Endothelial cell of umbilical vein (primary cell): Measurements from ENCODE around the gene LRRC30. TPM values are rescaled to one million over a fixed set of nuclear protein-coding genes. Genes with fewer than 3 reads are reported as not detected.

Source experiments
- BruUV-seq: library from RNA; stranded (reverse); fragments of 400-500 nt; replicated peaks from 2 replicates; lab custom pipeline; 2021; lab: Mats Ljungman, UMichigan
- CTCF ChIA-PET: fragments of 300-600, 350-600 bp; sonication (Branson Sonifier 250); formaldehyde crosslinking; loops from one replicate; lab custom pipeline; 2021; ENCODE audit warnings: antibody characterized with exemption, inconsistent platforms; lab: Charles Lee
- POLR2A ChIA-PET: fragments of 300-600, 350-600 bp; sonication (Branson Sonifier 250); formaldehyde crosslinking; loops from one replicate; lab custom pipeline; 2021; ENCODE audit warnings: antibody characterized with exemption, inconsistent platforms; lab: Charles Lee
- DNase-seq: peaks from one replicate; pipeline ENCODE4 v3.0.0-alpha.2; 2011; ENCODE audit warnings: low read depth, low spot score
- FAIRE-seq: peaks from 2 replicates; lab custom pipeline; 2011; peaks lifted over from hg19 to GRCh38; lab: Jason Lieb, UNC
- H2AFZ ChIP-seq: 2 replicates; pipeline ENCODE4 v1.6.0; 2012; ENCODE audit warnings: low read depth, low read length, control low read depth, inconsistent platforms
- H3K27ac ChIP-seq: 2 replicates; pipeline ENCODE4 v1.5.1; 2011; ENCODE audit warnings: low read depth, mild to moderate bottlenecking, control low read depth, low read length, moderate library complexity; ENCODE audit not compliant: insufficient read depth
- H3K27me3 ChIP-seq, 2 experiments: 2 replicates each; pipeline versions ENCODE4 v1.6.0 to v1.6.1; 2011; ENCODE audit warnings: low read length in 2 of 2, mixed read lengths in 1 of 2; ENCODE audit not compliant: control insufficient read depth in 2 of 2, insufficient read depth in 2 of 2
- H3K36me3 ChIP-seq, 2 experiments: 2 replicates in 1 of 2; 3 replicates in 1 of 2; pipeline ENCODE4 v1.5.1; 2011; ENCODE audit warnings: low read length in 2 of 2, mild to moderate bottlenecking in 1 of 2, moderate library complexity in 1 of 2; ENCODE audit not compliant: control insufficient read depth in 2 of 2, insufficient read depth in 2 of 2; ENCODE audit errors: extremely low read depth in 1 of 2
- H3K4me1 ChIP-seq: 3 replicates; pipeline ENCODE4 v1.5.1; 2011; ENCODE audit warnings: mild to moderate bottlenecking, low read length; ENCODE audit not compliant: control insufficient read depth, insufficient read depth; ENCODE audit errors: extremely low read depth
- H3K4me2 ChIP-seq: 2 replicates; pipeline ENCODE4 v1.6.1; 2011; ENCODE audit warnings: low read length, control low read depth, mixed read lengths; ENCODE audit not compliant: insufficient read depth
- H3K4me3 ChIP-seq, 3 experiments: fragments of 200-600 bp in 1 of 3; sonication (generic), shearing (Covaris generic) in 1 of 3; replicated peaks in 1 of 3; 2 replicates each; pipeline ENCODE4 v1.5.1; 2011 to 2016; ENCODE audit warnings: control low read depth in 3 of 3, low read length in 3 of 3, mild to moderate bottlenecking in 2 of 3, inconsistent platforms in 1 of 3, low read depth in 1 of 3, moderate library complexity in 1 of 3; ENCODE audit not compliant: insufficient read depth in 1 of 3
- H3K79me2 ChIP-seq: 2 replicates; pipeline ENCODE4 v1.6.0; 2012; ENCODE audit warnings: low read length, inconsistent platforms; ENCODE audit not compliant: control insufficient read depth, insufficient read depth
- H3K9ac ChIP-seq: replicated peaks from 2 replicates; pipeline ENCODE3; 2011; ENCODE audit warnings: low read length, control low read depth; ENCODE audit not compliant: insufficient read depth; ENCODE audit errors: extremely low read depth
- H3K9me1 ChIP-seq: replicated peaks from 3 replicates; pipeline ENCODE4 v1.6.0; 2011; ENCODE audit warnings: mild to moderate bottlenecking, low read length; ENCODE audit not compliant: control insufficient read depth, insufficient read depth; ENCODE audit errors: extremely low read depth
- H3K9me3 ChIP-seq: replicated peaks from 2 replicates; pipeline ENCODE4 v1.5.1; 2012; ENCODE audit warnings: low read length, inconsistent platforms; ENCODE audit not compliant: control insufficient read depth, insufficient read depth
- H4K20me1 ChIP-seq: replicated peaks from 2 replicates; pipeline ENCODE3; 2011; ENCODE audit warnings: mild to moderate bottlenecking, low read length; ENCODE audit not compliant: control insufficient read depth, insufficient read depth; ENCODE audit errors: extremely low read depth
- EZH2 ChIP-seq: IDR thresholded peaks from 2 replicates; pipeline ENCODE4 v1.6.1; 2012; ENCODE audit warnings: borderline replicate concordance, low read depth, mild to moderate bottlenecking, moderate library complexity, low read length, inconsistent platforms; ENCODE audit not compliant: severe bottlenecking
- FOS ChIP-seq: IDR thresholded peaks from 2 replicates; pipeline ENCODE4 v1.6.1; 2011; ENCODE audit warnings: mild to moderate bottlenecking, low read length, moderate library complexity, borderline replicate concordance; ENCODE audit not compliant: insufficient read depth
- GATA2 ChIP-seq: IDR thresholded peaks from 2 replicates; pipeline ENCODE4 v1.7.0; 2011; ENCODE audit warnings: low read depth, mild to moderate bottlenecking, moderate library complexity, mixed read lengths, low read length; ENCODE audit not compliant: insufficient read length, insufficient read depth
- JUN ChIP-seq: IDR thresholded peaks from 2 replicates; pipeline ENCODE4 v1.6.1; 2011; ENCODE audit warnings: borderline replicate concordance, low read depth; ENCODE audit not compliant: insufficient read length, insufficient read depth
- MAX ChIP-seq: IDR thresholded peaks from 2 replicates; pipeline ENCODE4 v1.6.1; 2011; ENCODE audit not compliant: insufficient read depth, insufficient read length
- MYC ChIP-seq: IDR thresholded peaks from one replicate; pipeline ENCODE4 v1.6.1; 2011; ENCODE audit warnings: mild to moderate bottlenecking, low read depth, low read length
- POLR2A ChIP-seq: IDR thresholded peaks from 2 replicates; pipeline ENCODE4 v1.6.1; 2012; ENCODE audit warnings: low read depth, mild to moderate bottlenecking, control low read depth, low read length
- POLR2AphosphoS5 ChIP-seq: IDR thresholded peaks from 2 replicates; pipeline ENCODE4 v1.6.1; 2012; ENCODE audit warnings: low read depth, mild to moderate bottlenecking, control low read depth, low read length, moderate library complexity; ENCODE audit not compliant: insufficient read depth
- dilution Hi-C: fragments of 300-500 bp; cut with MboI; formaldehyde crosslinking; loops from one replicate; pipeline ENCODE4 v1.15.0; 2019; ENCODE audit warnings: low sequenced_read_pairs; ENCODE audit not compliant: extremely low pct_ligation_motif_present
- intact Hi-C: fragments of 100-400 bp; cut with micrococcal nuclease; formaldehyde crosslinking; loops from one replicate; pipeline ENCODE4 v1.10.0; 2022
- polyA plus RNA-seq, 4 experiments: library from polyadenylated mRNA; depleted of rRNA in 3 of 4; stranded (reverse) in 3 of 4; unstranded in 1 of 4; fragments of >200 nt; gene quantifications; 2 replicates each; pipeline versions ENCODE4 v1.2.1 to v1.2.3, GENCODE V29; 2011 to 2012; ENCODE audit warnings: missing spikeins in 1 of 4
- total RNA-seq: library from RNA; stranded (reverse); gene quantifications from 2 replicates; pipeline ENCODE4 v1.2.3, GENCODE V29; 2021
- TF ChIP-seq, protein P1 (sequence below), 2 donors: IDR thresholded peaks; 1 replicate in 1 of 2; 2 replicates in 1 of 2; pipeline ENCODE4 v1.5.1; 2011; ENCODE audit warnings: low read length in 2 of 2, mild to moderate bottlenecking in 2 of 2, moderate library complexity in 2 of 2, control low read depth in 1 of 2, inconsistent platforms in 1 of 2, low read depth in 1 of 2; ENCODE audit not compliant: insufficient read depth in 1 of 2; ENCODE audit errors: extremely low read depth in 1 of 2

Gene LRRC30
- total and polyA plus RNA-seq, 2 donors (not counting 3 experiments of a cell fraction or from before 2014, with no cell fraction given) = not detected

- Histone ChIP-seq H3K79me2 (no peaks in the 10 kb centered on the region), H3K4me3 (no peak overlapping the region), H3K9me3 (no peaks in the 10 kb centered on the region), H2AFZ (no peak overlapping the region), H3K27me3 (peaks cover 4 to 13% of the 10 kb centered on the region in 2 experiments), H3K4me1 (no peaks in the 10 kb centered on the region), H4K20me1 (no peaks in the 10 kb centered on the region), H3K9ac (no peak overlapping the region), H3K36me3 (no peaks in the 10 kb centered on the region), H3K4me2 (no peak overlapping the region), H3K27ac (no peak overlapping the region), H3K9me1 (no peaks in the 10 kb centered on the region)
- intact Hi-C loops (no loop called here), dilution Hi-C loops (no loop called here)
- DNase-seq (peak; percentile 11), FAIRE-seq (no peak)
- ChIA-PET POLR2A (no interaction called here), CTCF (interaction anchor here (0.9 to 1.0 kb wide), 2 partner anchors 13 to 308 kb away, joined by 3 to 5 read pairs; partner anchors contain the start of gene PTPRM)
- no TSS peak for BruUV-seq
- TF ChIP-seq, protein P1, sequence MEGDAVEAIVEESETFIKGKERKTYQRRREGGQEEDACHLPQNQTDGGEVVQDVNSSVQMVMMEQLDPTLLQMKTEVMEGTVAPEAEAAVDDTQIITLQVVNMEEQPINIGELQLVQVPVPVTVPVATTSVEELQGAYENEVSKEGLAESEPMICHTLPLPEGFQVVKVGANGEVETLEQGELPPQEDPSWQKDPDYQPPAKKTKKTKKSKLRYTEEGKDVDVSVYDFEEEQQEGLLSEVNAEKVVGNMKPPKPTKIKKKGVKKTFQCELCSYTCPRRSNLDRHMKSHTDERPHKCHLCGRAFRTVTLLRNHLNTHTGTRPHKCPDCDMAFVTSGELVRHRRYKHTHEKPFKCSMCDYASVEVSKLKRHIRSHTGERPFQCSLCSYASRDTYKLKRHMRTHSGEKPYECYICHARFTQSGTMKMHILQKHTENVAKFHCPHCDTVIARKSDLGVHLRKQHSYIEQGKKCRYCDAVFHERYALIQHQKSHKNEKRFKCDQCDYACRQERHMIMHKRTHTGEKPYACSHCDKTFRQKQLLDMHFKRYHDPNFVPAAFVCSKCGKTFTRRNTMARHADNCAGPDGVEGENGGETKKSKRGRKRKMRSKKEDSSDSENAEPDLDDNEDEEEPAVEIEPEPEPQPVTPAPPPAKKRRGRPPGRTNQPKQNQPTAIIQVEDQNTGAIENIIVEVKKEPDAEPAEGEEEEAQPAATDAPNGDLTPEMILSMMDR (IDR thresholded peaks at IDR 0.05; ENCODE audit: extremely low read depth in 1 of 2, insufficient read depth in 1 of 2, low read depth in 1 of 2, low read length in 2 of 2) = no peak
- no peak for TF ChIP-seq MYC
These were observed 28.6 kb downstream of the LRRC30 start for GRCh38 chr18:7259475-7259874.

GRCh38 chr18:7261199-7261598 lies 30.3 kb downstream of the LRRC30 start:
- no peak overlapping the region for H2AFZ ChIP-seq
- no peaks in the 10 kb centered on the region for H3K79me2 ChIP-seq
- no peaks in the 10 kb centered on the region for H3K9me1 ChIP-seq
- peaks cover 4 to 13% of the 10 kb centered on the region in 2 experiments for H3K27me3 ChIP-seq
- POLR2A ChIA-PET = no interaction called here
- H3K9ac ChIP-seq = no peak overlapping the region
- no TSS peak for BruUV-seq
- H3K4me3 ChIP-seq = no peak overlapping the region
- TF ChIP-seq MYC (no peak), POLR2A (no peak), JUN (no peak), EZH2 (no peak), FOS (no peak), MAX (no peak), POLR2AphosphoS5 (no peak), GATA2 (no peak)
- TF ChIP-seq, protein P1 (IDR thresholded peaks at IDR 0.05; ENCODE audit: extremely low read depth in 1 of 2, insufficient read depth in 1 of 2, low read depth in 1 of 2, low read length in 2 of 2) = no peak
- dilution Hi-C loops (no loop called here), intact Hi-C loops (no loop called here)
- no peaks in the 10 kb centered on the region for H3K4me1 ChIP-seq
- no peaks in the 10 kb centered on the region for H4K20me1 ChIP-seq
- H3K9me3 ChIP-seq = no peaks in the 10 kb centered on the region
- no peak overlapping the region for H3K27ac ChIP-seq
- FAIRE-seq = no peak
- H3K4me2 ChIP-seq = no peak overlapping the region
- H3K36me3 ChIP-seq = no peaks in the 10 kb centered on the region
- CTCF ChIA-PET = interaction anchor here (0.7 to 1.6 kb wide), 4 partner anchors 11 to 306 kb away, joined by 3 to 5 read pairs (median 4); no protein-coding TSS in a partner anchor
- DNase-seq = no peak
